HG03097 (cell line): ENCODE data around the gene MAST4.
"Not testable (repeated sequence)": the region's sequence is repeated elsewhere in the genome, so short reads cannot be mapped to it uniquely, and the experiment has no call there.

Source experiments
- ATAC-seq: cut with Tn5 transposase; IDR thresholded peaks from one replicate; pipeline ENCODE4 v1.9.1; 2021; ENCODE audit not compliant: unreplicated experiment, low FRiP score

The MAST4 gene

GRCh38 chr5:67094476-67095300 is 498.5 kb downstream of the MAST4 start:
- no peak for ATAC-seq

DNA sequence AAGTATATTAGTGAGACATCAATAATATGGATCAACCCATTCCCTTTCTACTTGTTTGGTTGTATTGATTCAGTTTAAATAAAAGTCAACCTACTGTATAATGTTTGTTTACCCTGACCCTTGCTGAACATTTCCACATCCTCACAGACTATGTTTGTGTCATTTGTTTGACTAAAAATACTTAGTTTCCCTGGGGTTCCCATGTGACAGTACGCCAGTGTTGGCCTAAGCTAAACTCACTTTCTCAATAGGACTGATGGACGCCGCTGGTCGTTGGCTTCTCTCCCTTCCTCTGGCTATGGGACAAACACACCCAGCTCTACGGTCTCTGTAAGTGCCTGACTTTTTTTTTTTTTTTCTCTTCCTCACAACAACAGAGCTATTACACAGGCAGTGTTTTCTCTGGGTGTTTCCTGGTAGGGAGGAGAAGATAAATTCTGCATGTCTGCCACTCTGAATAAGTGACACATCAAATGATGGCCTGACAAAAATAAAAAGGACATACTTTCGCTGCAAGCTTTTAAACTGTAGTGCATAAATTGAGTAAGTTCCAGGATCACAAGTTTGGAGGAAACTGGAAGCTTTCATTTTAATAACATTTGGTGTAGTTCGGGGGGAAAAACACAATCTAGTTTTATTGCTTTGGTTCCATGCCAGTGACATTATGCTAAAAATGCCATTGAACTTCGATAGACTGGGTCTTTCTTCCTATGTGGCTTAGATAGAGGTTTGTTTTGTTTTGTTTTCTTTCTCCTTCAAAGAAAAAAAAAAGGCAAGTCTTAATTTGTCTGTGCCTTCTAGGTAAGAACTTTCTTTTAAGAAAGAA is 499.4 kb downstream of the MAST4 start:
- ATAC-seq = no peak

GRCh38 chr5:67098656-67099055 is 502.5 kb downstream of the MAST4 start:
- no peak for ATAC-seq

DNA sequence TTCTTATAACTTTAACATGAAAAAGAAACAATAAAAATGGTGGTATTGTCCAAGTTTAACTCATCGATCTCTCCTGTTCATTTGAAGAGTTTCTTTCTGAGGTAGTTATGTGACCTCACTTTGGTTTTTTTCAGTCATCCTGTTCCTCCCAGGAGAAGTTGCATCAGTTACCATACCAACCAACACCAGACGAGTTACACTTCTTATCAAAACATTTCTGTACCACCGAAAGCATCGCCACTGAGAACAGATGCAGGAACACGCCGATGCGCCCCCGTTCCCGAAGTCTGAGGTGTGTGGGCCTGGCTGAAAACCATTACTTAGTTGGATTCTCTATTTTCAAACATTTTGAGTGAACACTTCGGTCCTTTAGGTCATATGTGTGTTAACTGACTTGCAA is 504.1 kb downstream of the MAST4 start:
- no peak for ATAC-seq

GRCh38 chr5:67102708-67103107 is 506.5 kb downstream of the MAST4 start:
- no peak for ATAC-seq

DNA sequence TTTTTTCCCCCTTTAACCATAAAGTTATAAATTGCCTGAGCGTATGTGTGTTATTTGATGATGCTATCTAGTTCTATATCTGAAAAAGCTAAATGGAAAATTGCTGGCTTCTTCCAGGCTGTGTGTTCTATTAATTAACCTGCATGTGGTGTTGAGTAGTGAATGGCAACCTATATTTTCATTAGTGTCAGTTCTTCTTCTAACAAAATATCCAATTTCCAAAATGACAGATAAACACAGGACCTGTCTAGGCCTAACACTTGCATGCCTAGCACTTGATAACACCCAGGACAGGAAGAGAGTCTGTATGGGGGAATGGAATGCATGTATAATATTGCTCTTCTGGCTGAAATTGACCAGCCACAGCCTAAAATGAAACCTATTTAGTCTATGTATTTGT is 508.7 kb downstream of the MAST4 start:
- no peak for ATAC-seq

DNA sequence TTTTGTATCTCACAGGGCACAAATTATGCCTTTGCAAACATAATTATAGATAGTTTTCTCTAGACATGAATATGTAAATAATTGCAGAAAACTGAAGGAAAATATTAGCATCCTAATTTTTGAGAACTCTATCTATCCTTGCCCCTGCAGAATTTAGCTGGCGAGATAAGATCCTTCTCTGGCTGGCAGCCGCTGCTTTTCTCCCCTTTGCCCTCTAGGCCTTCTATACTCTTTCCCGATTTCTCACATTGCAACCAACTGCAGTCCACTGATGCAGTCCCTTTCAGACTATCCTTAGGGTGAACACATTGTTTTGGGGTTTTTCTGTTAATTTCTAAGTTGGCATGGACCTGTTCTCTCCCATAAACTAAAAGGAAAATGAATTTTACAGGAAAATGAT is 509.1 kb downstream of the MAST4 start:
- ATAC-seq = no peak

GRCh38 chr5:67106626-67107342 is 510.6 kb downstream of the MAST4 start:
- ATAC-seq = no peak

GRCh38 chr5:67111779-67112178 is 515.6 kb downstream of the MAST4 start:
- no peak for ATAC-seq

DNA sequence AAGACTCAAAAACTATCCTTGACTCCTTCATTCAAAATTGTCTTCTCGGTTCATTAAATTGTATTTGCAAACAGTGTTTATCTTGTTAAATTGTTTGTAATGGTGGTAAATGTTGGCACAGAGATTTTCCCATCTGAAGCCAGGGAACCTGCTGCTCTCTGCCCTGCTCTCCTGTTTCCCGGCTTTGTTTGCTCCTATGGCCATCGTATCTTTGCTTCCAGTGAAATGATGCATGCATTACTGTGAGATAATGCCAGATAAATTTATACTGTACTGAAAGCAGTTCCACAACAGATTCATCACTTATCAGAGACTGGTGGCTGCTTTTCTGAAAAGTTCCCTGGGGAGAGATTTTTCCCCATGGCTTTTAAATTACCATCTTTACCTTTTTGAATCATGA is 519.1 kb downstream of the MAST4 start:
- no peak for ATAC-seq

DNA sequence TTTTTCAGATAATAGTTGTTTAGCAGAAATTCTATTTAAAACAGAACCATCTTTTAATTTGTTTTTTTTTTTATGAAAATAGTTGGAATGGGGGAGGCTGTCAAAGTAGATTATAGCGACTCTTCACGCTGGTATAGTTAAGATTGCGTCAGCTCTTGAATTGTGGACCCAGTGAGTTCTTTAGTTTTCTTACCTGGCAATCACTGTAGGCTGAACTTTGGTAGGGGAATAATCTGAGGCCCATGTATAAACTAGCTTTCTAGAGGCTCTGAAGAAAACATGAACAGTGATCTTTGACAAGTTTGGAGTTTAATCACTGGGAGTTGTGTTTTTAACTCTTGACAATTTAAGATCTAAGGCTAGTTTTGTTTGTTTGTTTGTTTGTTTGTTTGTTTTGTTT is 519.6 kb downstream of the MAST4 start:
- ATAC-seq = no peak

DNA sequence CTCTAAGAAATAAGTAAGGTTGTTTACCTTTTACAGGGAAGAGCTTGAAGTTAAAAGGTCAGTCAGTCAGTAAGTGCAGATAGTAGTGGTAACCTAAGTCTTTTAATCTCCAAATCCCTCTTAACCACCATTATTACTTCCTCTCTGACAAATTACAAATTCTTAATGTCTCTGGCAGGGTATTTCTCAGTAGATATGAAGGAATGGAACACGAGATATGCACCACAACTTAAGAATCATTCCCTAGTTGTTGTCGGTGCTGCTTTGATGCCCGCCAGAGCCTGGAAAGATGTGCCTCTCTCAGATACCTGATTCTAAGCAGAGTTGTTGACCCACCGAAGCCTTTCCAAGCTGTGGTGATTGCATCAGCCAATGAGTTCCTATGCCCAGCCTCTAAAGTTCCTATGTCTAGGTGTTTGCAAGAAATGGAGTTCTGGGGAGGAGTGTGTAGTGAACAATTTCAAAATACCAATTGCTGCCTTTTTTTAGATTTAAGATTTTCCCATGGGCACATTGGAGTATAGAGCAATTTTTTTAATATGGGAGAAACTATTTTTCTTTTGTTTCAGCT is 521.9 kb downstream of the MAST4 start:
- ATAC-seq = no peak

DNA sequence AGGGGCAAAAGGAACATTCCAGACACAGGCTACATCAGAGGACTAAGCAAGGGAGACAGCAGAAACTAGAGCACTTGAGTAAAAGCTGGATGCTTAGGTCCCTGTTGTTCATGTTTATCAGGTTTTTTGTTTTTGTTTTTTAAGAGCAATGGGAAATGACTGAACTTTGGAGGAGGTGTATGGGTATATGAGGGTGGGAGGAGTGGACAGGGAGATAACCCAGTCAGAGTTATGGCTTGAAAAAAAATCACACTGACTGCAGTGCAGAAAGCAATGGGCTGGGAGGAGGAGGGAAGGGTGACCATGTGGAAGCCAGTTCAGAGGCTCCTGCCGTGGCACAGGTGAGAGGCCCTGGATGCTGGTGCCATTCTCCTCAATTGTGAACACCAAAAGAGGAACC is 522.8 kb downstream of the MAST4 start:
- ATAC-seq = no peak

GRCh38 chr5:67120032-67120431 is 523.8 kb downstream of the MAST4 start:
- ATAC-seq = no peak

DNA sequence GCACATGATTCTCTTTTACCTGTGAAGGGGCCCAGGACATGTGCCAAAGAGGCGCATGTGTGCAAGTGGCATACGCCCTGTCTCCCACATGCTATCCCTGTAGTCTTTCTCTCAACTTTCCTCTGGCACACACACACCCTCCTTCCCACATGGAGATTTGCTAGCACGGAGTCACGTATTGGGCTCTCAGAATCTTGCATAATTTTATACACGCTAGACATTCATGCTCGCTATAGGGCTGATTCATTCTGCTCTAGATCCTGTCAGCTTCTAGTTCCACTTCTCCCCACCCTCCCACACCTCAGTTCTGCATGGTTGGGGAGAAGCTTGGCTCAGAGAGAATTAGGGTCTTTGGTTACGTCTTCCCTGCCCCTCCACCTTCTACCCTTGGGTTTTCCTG is 527.6 kb downstream of the MAST4 start:
- ATAC-seq = no peak

DNA sequence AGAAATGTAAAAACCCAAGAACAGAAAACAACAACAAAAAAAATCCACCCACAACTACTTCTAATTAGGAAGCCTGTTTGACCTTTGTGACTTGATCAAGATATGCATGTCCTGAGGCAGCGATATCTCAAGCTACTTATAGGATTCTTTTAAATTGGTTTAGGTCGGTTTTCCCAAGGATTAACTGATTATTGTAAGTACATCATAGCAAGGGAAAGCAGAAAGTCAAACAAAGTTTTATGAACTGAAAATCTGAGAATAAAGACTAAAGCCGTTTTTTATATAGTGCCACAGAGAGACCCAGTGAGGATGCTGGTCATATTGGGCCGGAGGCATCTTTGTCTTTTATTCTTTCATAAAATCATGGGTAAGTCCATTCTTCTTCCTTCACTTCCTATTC is 528.4 kb downstream of the MAST4 start:
- no peak for ATAC-seq

DNA sequence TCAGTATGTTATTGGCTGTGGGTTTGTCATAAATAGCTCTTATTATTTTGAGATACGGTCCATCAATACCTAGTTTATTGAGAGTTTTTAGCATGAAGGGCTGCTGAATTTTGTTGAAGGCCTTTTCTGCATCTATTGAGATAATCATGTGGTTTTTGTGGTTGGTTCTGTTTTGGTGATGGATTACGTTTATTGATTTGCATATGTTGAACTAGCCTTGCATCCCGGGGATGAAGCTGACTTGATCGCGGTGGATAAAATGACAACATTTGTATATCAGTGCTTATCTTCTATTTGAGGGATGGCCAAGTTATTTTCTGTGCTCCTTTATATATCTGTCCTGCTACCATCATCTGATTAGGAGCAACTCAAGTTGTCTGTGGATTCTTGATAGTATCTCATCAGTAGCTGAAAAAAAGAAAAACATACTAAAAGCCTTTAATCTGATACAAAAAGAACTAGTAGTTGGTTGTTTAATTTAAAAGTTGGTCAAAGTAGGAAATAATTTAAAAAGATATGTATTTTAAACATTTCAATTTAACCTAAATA is 531.2 kb downstream of the MAST4 start:
- not testable (repeated sequence) for ATAC-seq

DNA sequence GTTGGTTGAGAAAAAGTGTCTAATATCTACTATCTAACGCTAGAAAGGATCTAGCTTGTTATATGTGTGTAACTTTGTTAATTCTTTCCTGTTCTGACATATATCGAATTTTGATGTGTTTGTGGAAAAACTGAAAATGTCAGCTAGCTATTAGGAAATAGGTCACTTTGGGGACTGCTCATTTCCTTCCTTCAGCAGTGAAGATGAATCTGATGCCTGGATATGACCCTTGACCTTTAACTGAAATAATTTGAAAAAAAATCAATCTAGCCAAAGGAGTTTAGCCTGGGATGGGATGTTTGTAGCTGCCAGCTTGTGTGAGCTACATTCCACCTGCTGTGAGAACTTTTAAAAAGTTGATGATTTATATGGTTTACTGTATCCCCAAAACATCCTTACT is 533.6 kb downstream of the MAST4 start:
- ATAC-seq = no peak

DNA sequence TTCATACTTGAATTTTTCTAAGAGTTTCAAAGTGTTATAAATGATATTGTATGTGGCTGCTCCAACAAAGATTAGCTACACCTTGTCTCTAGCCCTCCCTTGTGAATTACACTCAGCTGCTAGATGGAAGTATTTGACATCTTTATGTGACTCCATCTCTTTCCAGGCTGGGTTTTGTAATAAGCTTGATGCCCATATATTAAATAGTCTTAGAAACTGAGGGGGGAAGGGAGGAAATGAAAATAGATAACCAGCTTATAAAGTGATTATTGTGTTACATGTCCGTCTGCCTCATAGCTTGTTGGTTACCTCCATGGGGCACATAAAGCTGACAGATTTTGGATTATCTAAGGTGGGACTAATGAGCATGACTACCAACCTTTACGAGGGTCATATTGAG is 537.0 kb downstream of the MAST4 start:
- ATAC-seq = no peak

GRCh38 chr5:67133776-67134175 is 537.6 kb downstream of the MAST4 start:
- ATAC-seq = no peak
